Trophoblast cell (in vitro differentiated cells and primary cell): Measurements from ENCODE around the gene TTLL6.

Experiments
- DNase-seq, 2 donors: peaks; one replicate each; pipeline ENCODE4 v3.0.0-alpha.2; 2016
- H2AFZ ChIP-seq: 2 replicates; pipeline ENCODE4 v1.6.1; 2013; ENCODE audit warnings: low read length, moderate library complexity, mild to moderate bottlenecking; ENCODE audit not compliant: insufficient read depth, poor library complexity
- H2AK5ac ChIP-seq: 2 replicates; pipeline ENCODE4 v1.6.1; 2013; ENCODE audit warnings: mild to moderate bottlenecking, low read length
- H2BK120ac ChIP-seq: 2 replicates; pipeline ENCODE4 v1.6.1; 2013; ENCODE audit warnings: low read length, mild to moderate bottlenecking, moderate library complexity; ENCODE audit not compliant: insufficient read depth, poor library complexity
- H2BK12ac ChIP-seq: 2 replicates; pipeline ENCODE4 v1.6.1; 2013; ENCODE audit warnings: mild to moderate bottlenecking, low read length, moderate library complexity
- H2BK5ac ChIP-seq: 2 replicates; pipeline ENCODE4 v1.6.1; 2013; ENCODE audit warnings: low read length, low read depth, moderate library complexity, mild to moderate bottlenecking; ENCODE audit not compliant: poor library complexity
- H3K14ac ChIP-seq: 2 replicates; pipeline ENCODE4 v1.6.1; 2013; ENCODE audit warnings: mild to moderate bottlenecking, low read length
- H3K18ac ChIP-seq: 2 replicates; pipeline ENCODE4 v1.6.1; 2013; ENCODE audit warnings: mild to moderate bottlenecking, low read length
- H3K23ac ChIP-seq: 2 replicates; pipeline ENCODE4 v1.6.1; 2013; ENCODE audit warnings: low read length
- H3K27ac ChIP-seq: 2 replicates; pipeline ENCODE4 v1.5.1; 2013; ENCODE audit warnings: low read depth, mild to moderate bottlenecking, inconsistent platforms, low read length, moderate library complexity
- H3K27me3 ChIP-seq: 2 replicates; pipeline ENCODE4 v1.6.1; 2013; ENCODE audit warnings: inconsistent platforms, mild to moderate bottlenecking, low read length, moderate library complexity; ENCODE audit not compliant: insufficient read depth
- H3K36me3 ChIP-seq, 2 experiments: 1 replicate in 1 of 2; 2 replicates in 1 of 2; pipeline ENCODE4 v1.6.1; 2013; ENCODE audit warnings: low read length in 2 of 2, mild to moderate bottlenecking in 2 of 2, moderate library complexity in 1 of 2; ENCODE audit not compliant: insufficient read depth in 2 of 2, control insufficient read depth in 1 of 2
- H3K4ac ChIP-seq: 2 replicates; pipeline ENCODE4 v1.6.1; 2013; ENCODE audit warnings: low read depth, mild to moderate bottlenecking, low read length, moderate library complexity
- H3K4me1 ChIP-seq, 2 experiments: 1 replicate in 1 of 2; 2 replicates in 1 of 2; pipeline ENCODE4 v1.6.1; 2013; ENCODE audit warnings: low read length in 2 of 2, mild to moderate bottlenecking in 2 of 2, moderate library complexity in 1 of 2; ENCODE audit not compliant: insufficient read depth in 2 of 2, control insufficient read depth in 1 of 2
- H3K4me2 ChIP-seq: 2 replicates; pipeline ENCODE4 v1.6.1; 2013; ENCODE audit warnings: inconsistent platforms, mild to moderate bottlenecking, low read length, moderate library complexity
- H3K4me3 ChIP-seq: 2 replicates; pipeline ENCODE4 v1.5.1; 2013; ENCODE audit warnings: mild to moderate bottlenecking, low read depth, low read length, inconsistent platforms
- H3K79me1 ChIP-seq: one replicate; pipeline ENCODE4 v1.6.1; 2013; ENCODE audit warnings: low read length
- H3K79me2 ChIP-seq: 2 replicates; pipeline ENCODE4 v1.6.1; 2013; ENCODE audit warnings: low read length, mild to moderate bottlenecking; ENCODE audit not compliant: control insufficient read depth, insufficient read depth, poor library complexity
- H3K9ac ChIP-seq: 2 replicates; pipeline ENCODE4 v1.6.1; 2013; ENCODE audit warnings: mild to moderate bottlenecking, low read length
- H3K9me3 ChIP-seq: 2 replicates; pipeline ENCODE4 v1.6.1; 2013; ENCODE audit warnings: low read depth, mild to moderate bottlenecking, control low read depth, inconsistent platforms, low read length; ENCODE audit not compliant: insufficient read depth
- H4K12ac ChIP-seq: 2 replicates; pipeline ENCODE4 v1.6.1; 2013; ENCODE audit warnings: low read depth, mild to moderate bottlenecking, low read length, moderate library complexity
- H4K8ac ChIP-seq: 2 replicates; pipeline ENCODE4 v1.6.1; 2013; ENCODE audit warnings: low read depth, mild to moderate bottlenecking, low read length, moderate library complexity
- H4K91ac ChIP-seq: one replicate; pipeline ENCODE4 v1.6.1; 2013; ENCODE audit warnings: low read depth, mild to moderate bottlenecking, low read length, moderate library complexity
- WGBS: extraction: QIAGEN DNeasy Blood & Tissue Kit; methylation state at CpG from one replicate; pipeline ENCODE4 v1.1.7; 2013; ENCODE audit warnings: missing lambda C conversion rate; ENCODE audit not compliant: insufficient read length, insufficient coverage; ENCODE audit errors: extremely low coverage; 5-methylcytosine and 5-hydroxymethylcytosine counted together

Gene TTLL6

GRCh38 chr17:48733632-48734328, 83.2 kb downstream of the TTLL6 start:
- Histone ChIP-seq H3K27me3 (peaks cover 77% of the 10 kb centered on the region), H4K91ac (no peak overlapping the region), H3K9me3 (peaks cover 2% of the 10 kb centered on the region), H2BK5ac (no peak overlapping the region), H2AK5ac (no peak overlapping the region), H2BK120ac (no peak overlapping the region), H3K79me1 (no peaks in the 10 kb centered on the region), H4K12ac (no peak overlapping the region), H3K23ac (no peak overlapping the region), H4K8ac (no peak overlapping the region), H3K4ac (no peak overlapping the region), H3K36me3 (no peaks in the 10 kb centered on the region), H2AFZ (no peak overlapping the region), H3K4me1 (peaks cover 0 to 1% of the 10 kb centered on the region in 2 experiments), H3K4me2 (no peak overlapping the region), H3K9ac (no peak overlapping the region), H3K18ac (no peak overlapping the region), H2BK12ac (no peak overlapping the region), H3K27ac (no peak overlapping the region), H3K14ac (no peak overlapping the region), H3K79me2 (no peaks in the 10 kb centered on the region), H3K4me3 (no peak overlapping the region)
- WGBS: 70% methylated on average over 1 of the region's 22 CpGs
- no peak for DNase-seq

GRCh38 chr17:48732688-48733629, 84.1 kb downstream of the TTLL6 start:
- Histone ChIP-seq H2AFZ (no peak overlapping the region), H3K4me1 (peaks cover 3 to 6% of the 10 kb centered on the region in 2 experiments), H2AK5ac (no peak overlapping the region), H3K4ac (no peak overlapping the region), H2BK12ac (no peak overlapping the region), H2BK5ac (no peak overlapping the region), H4K91ac (no peak overlapping the region), H3K79me1 (no peaks in the 10 kb centered on the region), H3K27me3 (peaks cover 77% of the 10 kb centered on the region), H3K27ac (no peak overlapping the region), H3K23ac (no peak overlapping the region), H4K12ac (no peak overlapping the region), H3K4me3 (no peak overlapping the region), H3K79me2 (no peaks in the 10 kb centered on the region), H3K9me3 (peaks cover 4% of the 10 kb centered on the region), H3K14ac (no peak overlapping the region), H3K4me2 (no peak overlapping the region), H4K8ac (no peak overlapping the region), H3K36me3 (no peaks in the 10 kb centered on the region), H2BK120ac (no peak overlapping the region), H3K18ac (no peak overlapping the region), H3K9ac (no peak overlapping the region)
- DNase-seq: no peak
- no CpG with 5 or more reads among the region's 50 CpGs for WGBS

- DNase-seq: no peak
- no peaks in the 10 kb centered on the region for H3K79me2 ChIP-seq
- no peak overlapping the region for H2AFZ ChIP-seq
These were observed 85.7 kb downstream of the TTLL6 start for GRCh38 chr17:48731355-48731754.

GRCh38 chr17:48730240-48730550, 86.8 kb downstream of the TTLL6 start:
- no peak overlapping the region for H2BK120ac ChIP-seq
- H4K91ac ChIP-seq: no peak overlapping the region
- no peak overlapping the region for H2BK12ac ChIP-seq

More at GRCh38 chr17:48731355-48731754, 85.7 kb downstream of the TTLL6 start:
- no peak overlapping the region for H4K12ac ChIP-seq
- H3K4me1 ChIP-seq: peaks cover 3 to 6% of the 10 kb centered on the region in 2 experiments
- no peak overlapping the region for H2BK120ac ChIP-seq
- H3K9me3 ChIP-seq: peaks cover 9% of the 10 kb centered on the region
- H2BK12ac ChIP-seq: no peak overlapping the region
- H2BK5ac ChIP-seq: no peak overlapping the region
- H2AK5ac ChIP-seq: no peak overlapping the region
- no peaks in the 10 kb centered on the region for H3K79me1 ChIP-seq
- peaks cover 81% of the 10 kb centered on the region for H3K27me3 ChIP-seq
- H3K4me3 ChIP-seq: no peak overlapping the region
- H3K9ac ChIP-seq: no peak overlapping the region
- H3K14ac ChIP-seq: no peak overlapping the region
- no peaks in the 10 kb centered on the region for H3K36me3 ChIP-seq
- H3K4me2 ChIP-seq: no peak overlapping the region
- no peak overlapping the region for H3K4ac ChIP-seq
- no peak overlapping the region for H4K91ac ChIP-seq
- no peak overlapping the region for H3K23ac ChIP-seq
- H3K18ac ChIP-seq: no peak overlapping the region
- H4K8ac ChIP-seq: no peak overlapping the region
- H3K27ac ChIP-seq: no peak overlapping the region

More at GRCh38 chr17:48730240-48730550, 86.8 kb downstream of the TTLL6 start:
- Histone ChIP-seq H3K23ac (no peak overlapping the region), H3K9ac (no peak overlapping the region), H4K8ac (no peak overlapping the region), H2BK5ac (no peak overlapping the region), H3K27me3 (peaks cover 81% of the 10 kb centered on the region), H2AFZ (no peak overlapping the region), H2AK5ac (no peak overlapping the region), H3K79me2 (no peaks in the 10 kb centered on the region), H3K9me3 (peaks cover 9% of the 10 kb centered on the region), H3K14ac (no peak overlapping the region), H3K4me3 (no peak overlapping the region), H3K4ac (no peak overlapping the region), H3K4me2 (no peak overlapping the region), H3K18ac (no peak overlapping the region), H3K36me3 (no peaks in the 10 kb centered on the region), H3K79me1 (no peaks in the 10 kb centered on the region), H3K27ac (no peak overlapping the region), H3K4me1 (peaks cover 3 to 6% of the 10 kb centered on the region in 2 experiments), H4K12ac (no peak overlapping the region)
- no peak for DNase-seq
- WGBS: no CpG with 5 or more reads among the region's 3 CpGs
